H9 (cell line): ENCODE results near the gene B4GALNT4. TPM values are rescaled to one million over a fixed set of nuclear protein-coding genes. Genes with fewer than 3 reads are reported as not detected.
A peak's percentile ranks its signal among the peaks of the same experiment; 100 is the strongest.

Experiments used
- DNase-seq: peaks from one replicate; pipeline ENCODE4 v3.0.0-alpha.2; 2017
- H2AFZ ChIP-seq: one replicate; pipeline ENCODE4 v1.6.1; 2013; ENCODE audit warnings: mild to moderate bottlenecking, low read length, control low read depth, moderate library complexity
- H2AK5ac ChIP-seq: 2 replicates; pipeline ENCODE4 v1.6.1; 2013; ENCODE audit warnings: low read length, control low read depth, mixed read lengths; ENCODE audit not compliant: insufficient read length
- H2BK120ac ChIP-seq: one replicate; pipeline ENCODE4 v1.6.1; 2013; ENCODE audit warnings: low read depth, mild to moderate bottlenecking, low read length, control low read depth, inconsistent platforms; ENCODE audit not compliant: poor library complexity, severe bottlenecking
- H2BK12ac ChIP-seq: 2 replicates; pipeline ENCODE4 v1.6.1; 2013; ENCODE audit warnings: low read length, control low read depth, mixed read lengths, low read depth; ENCODE audit not compliant: insufficient read length
- H2BK15ac ChIP-seq: 2 replicates; pipeline ENCODE4 v1.6.1; 2013; ENCODE audit warnings: low read depth, low read length, control low read depth
- H2BK20ac ChIP-seq: one replicate; pipeline ENCODE4 v1.6.1; 2013; ENCODE audit warnings: low read depth, mild to moderate bottlenecking, low read length, control low read depth, inconsistent platforms; ENCODE audit not compliant: poor library complexity, severe bottlenecking
- H2BK5ac ChIP-seq: 2 replicates; pipeline ENCODE4 v1.6.1; 2013; ENCODE audit warnings: low read length, control low read depth, mixed read lengths; ENCODE audit not compliant: insufficient read length
- H3K14ac ChIP-seq: 2 replicates; pipeline ENCODE4 v1.6.1; 2013; ENCODE audit warnings: low read length, control low read depth; ENCODE audit not compliant: insufficient read depth
- H3K18ac ChIP-seq: 2 replicates; pipeline ENCODE4 v1.6.1; 2013; ENCODE audit warnings: low read depth, mild to moderate bottlenecking, mixed read lengths, low read length, control low read depth; ENCODE audit not compliant: insufficient read length
- H3K23ac ChIP-seq: 2 replicates; pipeline ENCODE4 v1.6.1; 2013; ENCODE audit warnings: low read length, control low read depth, mixed read lengths, low read depth; ENCODE audit not compliant: insufficient read length
- H3K23me2 ChIP-seq: 2 replicates; pipeline ENCODE4 v1.6.1; 2013; ENCODE audit warnings: low read depth, mild to moderate bottlenecking, mixed read lengths, low read length, control low read depth; ENCODE audit not compliant: insufficient read length, poor library complexity, severe bottlenecking
- H3K27ac ChIP-seq: 2 replicates; pipeline ENCODE4 v1.5.1; 2013; ENCODE audit warnings: low read length, control low read depth, mixed read lengths, low read depth; ENCODE audit not compliant: insufficient read length
- H3K27me3 ChIP-seq: 2 replicates; pipeline ENCODE4 v1.6.1; 2013; ENCODE audit warnings: low read length, control low read depth, inconsistent platforms; ENCODE audit not compliant: insufficient read depth
- H3K4ac ChIP-seq: 2 replicates; pipeline ENCODE4 v1.6.1; 2013; ENCODE audit warnings: low read depth, mild to moderate bottlenecking, control low read depth, inconsistent platforms, low read length, moderate library complexity
- H3K4me1 ChIP-seq: 2 replicates; pipeline ENCODE4 v1.6.1; 2013; ENCODE audit warnings: low read length, control low read depth, inconsistent platforms; ENCODE audit not compliant: insufficient read depth
- H3K4me2 ChIP-seq: 2 replicates; pipeline ENCODE4 v1.6.1; 2013; ENCODE audit warnings: low read length, control low read depth, mixed read lengths; ENCODE audit not compliant: insufficient read length, insufficient read depth
- H3K56ac ChIP-seq: 2 replicates; pipeline ENCODE4 v1.6.1; 2013; ENCODE audit warnings: low read depth, mild to moderate bottlenecking, mixed read lengths, low read length, control low read depth; ENCODE audit not compliant: insufficient read length
- H3K79me1 ChIP-seq: 2 replicates; pipeline ENCODE4 v1.6.1; 2013; ENCODE audit warnings: low read depth, mild to moderate bottlenecking, moderate library complexity, low read length, control low read depth, inconsistent platforms; ENCODE audit not compliant: insufficient read depth, poor library complexity, severe bottlenecking
- H3K79me2 ChIP-seq: 2 replicates; pipeline ENCODE4 v1.6.1; 2013; ENCODE audit warnings: low read length, control low read depth, inconsistent platforms; ENCODE audit not compliant: insufficient read depth
- H3K9ac ChIP-seq: 2 replicates; pipeline ENCODE4 v1.6.1; 2013; ENCODE audit warnings: low read length, control low read depth, mixed read lengths; ENCODE audit not compliant: insufficient read length; ENCODE audit errors: extremely low read depth
- H3K9me3 ChIP-seq: one replicate; pipeline ENCODE4 v1.6.1; 2013; ENCODE audit warnings: low read depth, low read length, inconsistent platforms; ENCODE audit not compliant: control insufficient read depth
- H3T11ph ChIP-seq: one replicate; pipeline ENCODE4 v1.6.1; 2013; ENCODE audit warnings: mild to moderate bottlenecking, low read length, control low read depth, inconsistent platforms
- H4K20me1 ChIP-seq: one replicate; pipeline ENCODE4 v1.6.1; 2013; ENCODE audit not compliant: control insufficient read depth, insufficient read length, insufficient read depth
- H4K5ac ChIP-seq: 2 replicates; pipeline ENCODE4 v1.6.1; 2013; ENCODE audit warnings: low read depth, mild to moderate bottlenecking, mixed read lengths, low read length, control low read depth; ENCODE audit not compliant: insufficient read length
- H4K8ac ChIP-seq: replicated peaks from 2 replicates; pipeline ENCODE4 v1.6.1; 2013; ENCODE audit warnings: low read length, control low read depth, mixed read lengths, low read depth; ENCODE audit not compliant: insufficient read length
- H4K91ac ChIP-seq: 2 replicates; pipeline ENCODE4 v1.6.1; 2013; ENCODE audit warnings: low read depth, mild to moderate bottlenecking, moderate library complexity, mixed read lengths, low read length, control low read depth; ENCODE audit not compliant: insufficient read length
- H3K27ac Mint-ChIP-seq, 3 experiments: 2 replicates in 2 of 3; 3 replicates in 1 of 3; pipeline ENCODE4 v1.8.0; 2020 to 2021; ENCODE audit warnings: mixed read lengths in 3 of 3, mild to moderate bottlenecking in 1 of 3, moderate library complexity in 1 of 3
- H3K27me3 Mint-ChIP-seq: 2 replicates; pipeline ENCODE4 v1.8.0; 2021; ENCODE audit warnings: low read depth, mild to moderate bottlenecking, moderate library complexity, mixed read lengths
- H3K36me3 Mint-ChIP-seq, 3 experiments: 2 replicates in 2 of 3; 3 replicates in 1 of 3; pipeline ENCODE4 v1.8.0; 2020 to 2021; ENCODE audit warnings: low read depth in 3 of 3, mixed read lengths in 3 of 3; ENCODE audit not compliant: insufficient read depth in 1 of 3
- H3K4me1 Mint-ChIP-seq, 2 experiments: 2 replicates each; pipeline ENCODE4 v1.8.0; 2020; ENCODE audit warnings: mixed read lengths in 2 of 2
- H3K4me3 Mint-ChIP-seq, 2 experiments: 2 replicates in 1 of 2; 3 replicates in 1 of 2; pipeline ENCODE4 v1.8.0; 2020 to 2021; ENCODE audit warnings: mild to moderate bottlenecking in 2 of 2, mixed read lengths in 2 of 2, moderate library complexity in 1 of 2
- H3K9me3 Mint-ChIP-seq, 2 experiments: 2 replicates in 1 of 2; 3 replicates in 1 of 2; pipeline ENCODE4 v1.8.0; 2020; ENCODE audit warnings: mild to moderate bottlenecking in 2 of 2, mixed read lengths in 2 of 2, moderate library complexity in 1 of 2
- CTCF ChIP-seq: fragments of 200-600 bp; sonication (generic); conservative IDR thresholded peaks from 3 replicates; pipeline ENCODE4 v1.8.0; 2021; ENCODE audit warnings: antibody characterized with exemption, mild to moderate bottlenecking
- WGBS: extraction: QIAGEN DNeasy Blood & Tissue Kit; methylation state at CpG from one replicate; pipeline ENCODE4 v1.1.7; 2013; ENCODE audit warnings: missing lambda C conversion rate, low lambda C conversion rate, mixed read lengths; ENCODE audit not compliant: insufficient read length; ENCODE audit errors: extremely low coverage; 5-methylcytosine and 5-hydroxymethylcytosine counted together
- total RNA-seq: library from RNA; stranded (reverse); gene quantifications from 2 replicates; pipeline ENCODE4 v1.2.1, GENCODE V29; 2021

B4GALNT4 gene
- total RNA-seq, 1 experiment from 2014 or later = 105 TPM

DNA sequence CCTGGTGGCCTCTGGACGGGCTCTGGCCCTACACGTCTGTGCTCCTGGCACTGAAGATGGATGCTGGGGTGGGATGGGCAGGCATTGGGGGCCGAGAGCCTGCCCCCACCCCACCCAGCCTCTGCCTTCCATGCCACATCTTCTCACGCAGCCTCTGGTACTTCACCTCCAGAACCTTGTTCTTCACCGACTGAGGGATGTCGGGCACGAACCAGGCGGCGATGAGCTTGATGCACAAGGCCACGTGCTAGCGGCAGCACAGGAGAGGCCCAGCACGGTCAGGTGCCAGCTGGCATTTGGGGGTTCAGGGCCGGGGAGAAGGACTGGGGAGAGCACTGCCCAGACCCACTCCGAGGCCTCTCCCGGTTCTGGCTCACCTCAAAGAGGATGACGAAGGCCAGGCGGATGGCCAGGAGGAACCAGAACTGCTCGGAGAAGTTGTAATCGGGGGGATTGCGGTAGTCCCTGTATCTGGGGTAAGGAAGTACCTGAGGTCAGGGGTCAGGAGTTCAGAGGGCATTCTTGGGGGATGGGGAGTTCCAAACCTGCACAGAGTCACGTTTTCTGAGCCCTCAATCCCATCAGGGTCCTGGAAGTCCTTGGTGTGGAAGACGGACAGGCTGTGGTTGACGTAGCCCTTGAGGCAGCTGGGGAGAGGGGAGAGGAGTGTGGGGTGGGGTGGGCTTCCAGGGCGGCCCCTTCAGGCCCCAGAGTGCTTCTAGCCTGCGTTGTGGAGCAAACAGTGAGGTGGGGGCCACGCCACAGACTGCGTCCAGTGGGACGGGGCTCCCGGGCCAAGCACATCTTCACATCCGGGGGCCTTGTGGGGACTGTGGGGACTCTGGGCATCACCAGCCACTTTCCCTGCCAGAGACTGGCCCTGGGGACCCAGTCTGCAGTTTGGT is 49.3 kb downstream of the B4GALNT4 start:
- H3K27me3 ChIP-seq = no peaks in the 10 kb centered on the region; the same call in 1 of the 2 replicates
- H3K56ac ChIP-seq = no peak overlapping the region

More for the DNA sequence above, 49.3 kb downstream of the B4GALNT4 start:
- Histone ChIP-seq H3K18ac (no peak overlapping the region), H2BK15ac (no peak overlapping the region), H2AK5ac (no peak overlapping the region), H3K23me2 (peaks cover 10% of the 10 kb centered on the region), H3K9me3 (no peaks in the 10 kb centered on the region), H3K14ac (no peak overlapping the region), H3K4me1 (peaks cover 2% of the 10 kb centered on the region; the same call in 1 of the 2 replicates), H2BK120ac (no peak overlapping the region), H3K79me2 (no peaks in the 10 kb centered on the region; the same call in 1 of the 2 replicates), H2BK12ac (no peak overlapping the region), H3K4me2 (no peak overlapping the region), H2BK20ac (no peak overlapping the region), H3K27ac (no peak overlapping the region), H2AFZ (no peak overlapping the region), H3K9ac (no peak overlapping the region), H3T11ph (no peak overlapping the region), H3K4ac (no peak overlapping the region), H4K91ac (no peak overlapping the region), H2BK5ac (no peak overlapping the region), H4K20me1 (peaks cover 4% of the 10 kb centered on the region), H4K8ac (no peak overlapping the region), H4K5ac (no peak overlapping the region), H3K23ac (no peak overlapping the region), H3K79me1 (no peaks in the 10 kb centered on the region)
- no peak for DNase-seq
- Mint-ChIP-seq H3K4me3 (peak overlapping the region in 1 of 2 experiments; percentile 26; a peak in 1 of 5 replicates), H3K9me3 (no peaks in the 10 kb centered on the region; a peak in 1 of 5 replicates), H3K27me3 (peaks cover 22% of the 10 kb centered on the region), H3K27ac (no peak overlapping the region), H3K4me1 (peaks cover 17 to 26% of the 10 kb centered on the region in 2 experiments), H3K36me3 (no peaks in the 10 kb centered on the region; a peak in 1 of 7 replicates)
- no CpG with 5 or more reads among the region's 30 CpGs for WGBS
- TF ChIP-seq CTCF = no peak
